B cell (primary cell): ENCODE measurements around the gene ASPG. TPM values are rescaled to one million over a fixed set of nuclear protein-coding genes. Genes with fewer than 3 reads are reported as not detected.

Experiments
- ATAC-seq: fragments of 200-7000 bp; cut with Tn5 transposase; one replicate; pipeline ENCODE4 v1.10.0; 2021; ENCODE audit warnings: low read depth, mild to moderate bottlenecking, moderate number of reproducible peaks, moderate library complexity
- CTCF ChIA-PET: fragments of 350-600 bp; sonication (Branson Sonifier 250); formaldehyde crosslinking; loops from one replicate; lab custom pipeline; 2021; ENCODE audit warnings: antibody characterized with exemption, inconsistent platforms; lab: Charles Lee
- POLR2A ChIA-PET: fragments of 350-600 bp; sonication (Branson Sonifier 250); formaldehyde crosslinking; loops from one replicate; lab custom pipeline; 2021; ENCODE audit warnings: antibody characterized with exemption; lab: Charles Lee
- DNase-seq: peaks from one replicate; pipeline ENCODE4 v3.0.0; 2013
- H2AFZ ChIP-seq: 2 replicates; pipeline ENCODE4 v1.6.1; 2012; ENCODE audit warnings: mild to moderate bottlenecking, low read depth, low read length; ENCODE audit not compliant: insufficient read depth, poor library complexity, severe bottlenecking
- H3K27ac ChIP-seq, 2 donors: 1 replicate in 1 of 2; 2 replicates in 1 of 2; pipeline ENCODE4 v1.5.1; 2012 to 2013; ENCODE audit warnings: low read length in 2 of 2, mild to moderate bottlenecking in 2 of 2, moderate library complexity in 1 of 2
- H3K27me3 ChIP-seq, 4 experiments: fragments of 200-600 bp in 1 of 4; sonication (generic) in 1 of 4; replicated peaks in 1 of 4; 1 replicate in 2 of 4; 2 replicates in 2 of 4; pipeline versions ENCODE4 v1.6.1 to v1.7.0; 2013 to 2016; ENCODE audit warnings: low read length in 3 of 4, mild to moderate bottlenecking in 2 of 4, mixed read lengths in 1 of 4, moderate library complexity in 1 of 4; ENCODE audit not compliant: insufficient read depth in 4 of 4, control insufficient read depth in 3 of 4; ENCODE audit errors: control extremely low read depth in 1 of 4
- H3K36me3 ChIP-seq, 2 experiments: replicated peaks in 1 of 2; 1 replicate in 1 of 2; 2 replicates in 1 of 2; pipeline versions ENCODE4 v1.6.1 to v1.7.1; 2013; ENCODE audit warnings: low read length in 1 of 2; ENCODE audit not compliant: insufficient read depth in 2 of 2, control insufficient read depth in 1 of 2; ENCODE audit errors: control extremely low read depth in 1 of 2, extremely low read depth in 1 of 2
- H3K4me1 ChIP-seq, 2 donors: fragments of 200-600 bp in 1 of 2; sonication (generic) in 1 of 2; 1 replicate in 1 of 2; 2 replicates in 1 of 2; pipeline versions ENCODE4 v1.5.1 to v1.6.1; 2013 to 2017; ENCODE audit warnings: low read length in 2 of 2; ENCODE audit not compliant: control insufficient read depth in 2 of 2, insufficient read depth in 2 of 2
- H3K4me2 ChIP-seq: replicated peaks from 2 replicates; pipeline ENCODE3; 2012; ENCODE audit warnings: mild to moderate bottlenecking, low read depth, low read length; ENCODE audit not compliant: poor library complexity, severe bottlenecking
- H3K4me3 ChIP-seq, 5 experiments: fragments of 200-600 bp in 1 of 5; sonication (generic) in 1 of 5; 1 replicate in 3 of 5; 2 replicates in 2 of 5; pipeline versions ENCODE4 v1.5.1 to v1.7.0; 2011 to 2016; ENCODE audit warnings: low read length in 4 of 5, mild to moderate bottlenecking in 4 of 5, low read depth in 2 of 5, control low read depth in 1 of 5, moderate library complexity in 1 of 5; ENCODE audit not compliant: insufficient read depth in 1 of 5; ENCODE audit errors: control extremely low read depth in 1 of 5, extremely low read depth in 1 of 5
- H3K79me2 ChIP-seq: fragments of 200-600 bp; sonication (generic); one replicate; pipeline ENCODE4 v1.6.0; 2016; ENCODE audit warnings: low read length; ENCODE audit not compliant: control insufficient read depth, insufficient read depth
- H3K9ac ChIP-seq: fragments of 200-600 bp; sonication (generic); 2 replicates; pipeline ENCODE4 v1.6.1; 2017; ENCODE audit warnings: mild to moderate bottlenecking, low read length, moderate library complexity
- H3K9me3 ChIP-seq, 3 donors: one replicate each; pipeline versions ENCODE4 v1.6.1 to v1.7.1; 2013; ENCODE audit warnings: low read length in 2 of 3; ENCODE audit not compliant: control insufficient read depth in 2 of 3, insufficient read depth in 1 of 3; ENCODE audit errors: control extremely low read depth in 1 of 3
- H4K20me1 ChIP-seq: 2 replicates; pipeline ENCODE4 v1.6.0; 2012; ENCODE audit warnings: mild to moderate bottlenecking, low read length; ENCODE audit not compliant: insufficient read depth, control insufficient read depth, poor library complexity, severe bottlenecking
- H3K27ac Mint-ChIP-seq: one replicate; pipeline ENCODE4 v1.8.0; 2021; ENCODE audit warnings: mixed read lengths
- H3K27me3 Mint-ChIP-seq: one replicate; pipeline ENCODE4 v1.8.0; 2021; ENCODE audit warnings: mixed read lengths
- H3K4me1 Mint-ChIP-seq: one replicate; pipeline ENCODE4 v1.8.0; 2021; ENCODE audit warnings: mixed read lengths
- H3K4me3 Mint-ChIP-seq: one replicate; pipeline ENCODE4 v1.8.0; 2021; ENCODE audit warnings: mixed read lengths
- H3K9me3 Mint-ChIP-seq: one replicate; pipeline ENCODE4 v1.8.0; 2022; ENCODE audit warnings: mixed read lengths; ENCODE audit not compliant: insufficient read depth
- EZH2 ChIP-seq: IDR thresholded peaks from 2 replicates; pipeline ENCODE4 v1.6.1; 2012; ENCODE audit warnings: borderline replicate concordance, low read depth, mild to moderate bottlenecking, moderate library complexity, low read length; ENCODE audit not compliant: insufficient read depth, poor library complexity, severe bottlenecking
- WGBS: methylation state at CpG from one replicate; pipeline ENCODE4 v1.1.5; 2013; ENCODE audit warnings: missing lambda C conversion rate; ENCODE audit not compliant: insufficient coverage; 5-methylcytosine and 5-hydroxymethylcytosine counted together
- intact Hi-C: fragments of 100-400 bp; cut with micrococcal nuclease; formaldehyde crosslinking; loops from one replicate; pipeline ENCODE4 v1.10.0; 2022
- polyA plus RNA-seq: library from polyadenylated mRNA; depleted of rRNA; stranded (reverse); fragments of >200 nt; gene quantifications from 2 replicates; pipeline ENCODE4 v1.2.3, GENCODE V29; 2012
- total RNA-seq, 2 donors: library from RNA; stranded (reverse); fragments of 120-200 nt in 1 of 2; gene quantifications; 1 replicate in 1 of 2; 2 replicates in 1 of 2; pipeline versions ENCODE4 v1.2.3 to v1.2.4, GENCODE V29; 2013 to 2022
- TF ChIP-seq, protein P1 (sequence below): fragments of 200-600 bp; IDR thresholded peaks from one replicate; pipeline ENCODE4 v1.8.0; 2022; ENCODE audit warnings: antibody characterized with exemption, mild to moderate bottlenecking

The ASPG gene
- total and polyA plus RNA-seq, 2 donors (not counting 1 experiment from before 2014, with no cell fraction given): not detected

DNA sequence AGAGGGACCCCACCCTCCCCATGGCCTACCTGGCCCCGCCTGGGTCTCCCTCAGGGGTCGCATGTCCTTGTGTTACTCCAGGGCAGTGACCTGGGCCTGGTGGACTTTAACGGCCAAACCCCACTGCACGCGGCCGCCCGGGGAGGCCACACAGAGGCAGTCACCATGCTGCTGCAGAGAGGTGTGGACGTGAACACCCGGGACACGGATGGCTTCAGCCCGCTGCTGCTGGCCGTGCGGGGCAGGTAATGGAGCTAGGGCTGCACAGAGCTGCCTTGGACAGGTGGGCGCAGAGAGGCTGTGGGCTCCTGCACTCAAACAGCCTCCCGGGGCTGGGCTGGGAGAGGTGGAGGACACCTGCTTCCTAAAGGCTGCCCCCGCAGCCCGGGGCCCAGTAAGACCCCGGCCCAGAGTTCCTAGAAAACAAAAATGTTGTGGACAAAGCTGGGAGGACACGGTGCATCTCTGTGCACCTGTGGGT, 21.6 kb downstream of the ASPG start:
- WGBS: 92% methylated on average over 19 of the region's 19 CpGs
- intact Hi-C loops: no loop called here
- ATAC-seq (no peak), DNase-seq (no peak)
- Histone ChIP-seq H4K20me1 (no peaks in the 10 kb centered on the region), H3K36me3 (no peaks in the 10 kb centered on the region), H3K9ac (no peak overlapping the region), H3K79me2 (no peaks in the 10 kb centered on the region), H3K4me2 (no peak overlapping the region), H3K9me3 (peaks cover 0 to 3% (median 0%) of the 10 kb centered on the region in 3 donors), H3K27me3 (no peaks in the 10 kb centered on the region), H2AFZ (no peak overlapping the region), H3K27ac (no peak overlapping the region), H3K4me1 (no peaks in the 10 kb centered on the region), H3K4me3 (no peak overlapping the region)
- CTCF ChIA-PET: no interaction called here
- TF ChIP-seq EZH2: no peak
- TF ChIP-seq, protein P1, sequence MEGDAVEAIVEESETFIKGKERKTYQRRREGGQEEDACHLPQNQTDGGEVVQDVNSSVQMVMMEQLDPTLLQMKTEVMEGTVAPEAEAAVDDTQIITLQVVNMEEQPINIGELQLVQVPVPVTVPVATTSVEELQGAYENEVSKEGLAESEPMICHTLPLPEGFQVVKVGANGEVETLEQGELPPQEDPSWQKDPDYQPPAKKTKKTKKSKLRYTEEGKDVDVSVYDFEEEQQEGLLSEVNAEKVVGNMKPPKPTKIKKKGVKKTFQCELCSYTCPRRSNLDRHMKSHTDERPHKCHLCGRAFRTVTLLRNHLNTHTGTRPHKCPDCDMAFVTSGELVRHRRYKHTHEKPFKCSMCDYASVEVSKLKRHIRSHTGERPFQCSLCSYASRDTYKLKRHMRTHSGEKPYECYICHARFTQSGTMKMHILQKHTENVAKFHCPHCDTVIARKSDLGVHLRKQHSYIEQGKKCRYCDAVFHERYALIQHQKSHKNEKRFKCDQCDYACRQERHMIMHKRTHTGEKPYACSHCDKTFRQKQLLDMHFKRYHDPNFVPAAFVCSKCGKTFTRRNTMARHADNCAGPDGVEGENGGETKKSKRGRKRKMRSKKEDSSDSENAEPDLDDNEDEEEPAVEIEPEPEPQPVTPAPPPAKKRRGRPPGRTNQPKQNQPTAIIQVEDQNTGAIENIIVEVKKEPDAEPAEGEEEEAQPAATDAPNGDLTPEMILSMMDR: no peak
- Mint-ChIP-seq H3K4me1 (no peaks in the 10 kb centered on the region), H3K27ac (no peak overlapping the region), H3K27me3 (peaks cover 3% of the 10 kb centered on the region), H3K4me3 (no peak overlapping the region), H3K9me3 (no peaks in the 10 kb centered on the region)
- POLR2A ChIA-PET: no interaction called here

GRCh38 chr14:104107611-104108569, 22.4 kb downstream of the ASPG start:
- H3K9ac ChIP-seq: no peak overlapping the region
- no peaks in the 10 kb centered on the region for H3K79me2 ChIP-seq
- no peak overlapping the region for H3K27ac ChIP-seq
- POLR2A ChIA-PET: no interaction called here
- 80% methylated on average over 20 of the region's 32 CpGs for WGBS
- no peak overlapping the region for H3K4me3 Mint-ChIP-seq
- DNase-seq (no peak), ATAC-seq (no peak)
- CTCF ChIA-PET: no interaction called here
- H3K4me1 Mint-ChIP-seq: no peaks in the 10 kb centered on the region
- H3K36me3 ChIP-seq: no peaks in the 10 kb centered on the region
- no peak overlapping the region for H2AFZ ChIP-seq
- H3K9me3 ChIP-seq: peaks cover 0 to 3% (median 0%) of the 10 kb centered on the region in 3 donors
- intact Hi-C loops: no loop called here
- no peaks in the 10 kb centered on the region for H4K20me1 ChIP-seq
- no peaks in the 10 kb centered on the region for H3K27me3 ChIP-seq
- H3K27ac Mint-ChIP-seq: no peak overlapping the region
- no peak for TF ChIP-seq EZH2
- TF ChIP-seq, protein P1: no peak
- no peak overlapping the region for H3K4me2 ChIP-seq
- no peaks in the 10 kb centered on the region for H3K4me1 ChIP-seq
- no peak overlapping the region for H3K4me3 ChIP-seq
- H3K27me3 Mint-ChIP-seq: peaks cover 3% of the 10 kb centered on the region
- no peaks in the 10 kb centered on the region for H3K9me3 Mint-ChIP-seq
